ENCODE results near the gene CMTM3.
A peak's percentile ranks its signal among the peaks of the same experiment; 100 is the strongest.

The CMTM3 gene

DNA sequence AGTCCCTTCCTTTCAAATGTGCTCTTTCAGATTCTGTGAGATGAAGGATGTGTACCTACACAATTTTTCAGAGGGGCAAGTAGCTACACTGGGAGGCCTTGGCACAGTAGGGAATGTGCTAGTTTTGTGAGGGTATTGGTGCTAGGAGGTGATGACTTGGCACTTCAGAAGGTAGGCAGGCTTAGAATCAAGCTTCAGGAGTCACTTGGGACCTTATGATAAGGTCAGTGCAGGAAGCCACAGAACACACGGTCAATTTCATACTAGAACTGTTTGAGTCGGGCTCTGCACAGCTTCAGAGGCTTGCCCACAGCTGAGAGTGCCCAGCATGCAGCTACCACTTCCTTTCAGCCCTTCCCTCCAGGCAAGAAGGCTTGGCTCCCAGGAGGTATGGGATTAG, 32.1 kb upstream of the CMTM3 start:
- Mint-ChIP-seq H3K4me1 (peaks cover 13% of the 10 kb centered on the region), H3K27ac (ENCODE audit: low read depth) (peak overlapping the region; percentile 13), H3K36me3 (ENCODE audit: insufficient read depth) (peaks cover 4% of the 10 kb centered on the region), H3K9me3 (no peaks in the 10 kb centered on the region), H3K4me3 (no peak overlapping the region), H3K27me3 (no peaks in the 10 kb centered on the region)
- ATAC-seq (replicated peaks; ENCODE audit: extremely low read depth, poor library complexity, severe bottlenecking) (no peak), DNase-seq (ENCODE audit: low spot score in 2 of 2) (no peak)

DNA sequence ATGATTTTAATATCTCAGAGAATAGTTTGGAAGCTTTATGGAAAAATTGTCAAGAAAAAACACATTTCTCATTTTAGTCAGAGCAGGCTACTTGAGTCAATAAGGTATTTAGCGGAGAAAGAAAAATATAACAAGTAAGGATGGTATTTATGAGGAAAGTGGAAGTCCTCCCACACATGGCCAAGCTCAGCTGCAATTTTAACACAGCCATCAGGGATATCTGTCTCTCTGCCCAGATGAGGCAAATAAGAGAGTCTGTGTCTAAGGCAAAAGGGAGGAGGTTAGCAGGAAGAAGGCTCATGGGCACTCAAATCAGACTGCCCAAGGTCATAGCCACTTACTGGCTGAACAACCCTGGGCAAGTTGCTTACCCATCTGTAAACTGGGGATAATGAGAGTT, 30.4 kb upstream of the CMTM3 start:
- Mint-ChIP-seq H3K36me3 (ENCODE audit: insufficient read depth) (peaks cover 2% of the 10 kb centered on the region), H3K4me1 (peaks cover 14% of the 10 kb centered on the region), H3K27me3 (no peaks in the 10 kb centered on the region), H3K4me3 (no peak overlapping the region), H3K27ac (ENCODE audit: low read depth) (peak overlapping the region; percentile 38), H3K9me3 (no peaks in the 10 kb centered on the region)
- no peak for ATAC-seq (replicated peaks; ENCODE audit: extremely low read depth, poor library complexity, severe bottlenecking)
- no peak for DNase-seq (ENCODE audit: low spot score in 2 of 2)

GRCh38 chr16:66574531-66574930, 30.0 kb upstream of the CMTM3 start:
- H3K4me3 Mint-ChIP-seq = no peak overlapping the region
- H3K27me3 Mint-ChIP-seq = no peaks in the 10 kb centered on the region
- H3K4me1 Mint-ChIP-seq = peaks cover 15% of the 10 kb centered on the region
- peaks cover 2% of the 10 kb centered on the region for H3K36me3 Mint-ChIP-seq (ENCODE audit: insufficient read depth)
- ATAC-seq (replicated peaks; ENCODE audit: extremely low read depth, poor library complexity, severe bottlenecking) (no peak), DNase-seq (ENCODE audit: low spot score in 2 of 2) (no peak)
- H3K27ac Mint-ChIP-seq (ENCODE audit: low read depth) = no peak overlapping the region
- no peaks in the 10 kb centered on the region for H3K9me3 Mint-ChIP-seq

DNA sequence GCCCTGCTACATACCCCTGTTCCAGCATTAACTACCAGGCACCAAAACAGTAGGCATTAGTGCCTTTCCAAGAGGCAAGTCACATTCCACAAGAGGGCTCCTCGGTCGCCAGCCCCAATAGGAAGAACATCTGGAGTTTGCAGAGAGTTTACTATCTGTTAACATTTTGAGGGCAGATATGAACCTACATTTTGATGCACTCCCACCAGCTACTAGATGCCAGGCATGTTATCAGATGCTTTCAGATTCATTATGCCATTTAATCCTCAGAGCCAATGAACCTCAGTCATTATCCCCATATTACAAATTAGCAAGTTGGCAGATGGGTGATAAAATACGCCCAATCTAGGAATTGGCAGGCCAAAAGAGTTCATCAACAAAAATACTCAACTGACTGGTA, 29.4 kb upstream of the CMTM3 start:
- Mint-ChIP-seq H3K9me3 (no peaks in the 10 kb centered on the region), H3K27me3 (no peaks in the 10 kb centered on the region), H3K4me1 (peaks cover 16% of the 10 kb centered on the region), H3K36me3 (ENCODE audit: insufficient read depth) (peaks cover 2% of the 10 kb centered on the region), H3K27ac (ENCODE audit: low read depth) (no peak overlapping the region), H3K4me3 (no peak overlapping the region)
- ATAC-seq (replicated peaks; ENCODE audit: extremely low read depth, poor library complexity, severe bottlenecking) (no peak), DNase-seq (ENCODE audit: low spot score in 2 of 2) (no peak)

GRCh38 chr16:66576296-66576695, 28.2 kb upstream of the CMTM3 start:
- H3K27me3 Mint-ChIP-seq = no peaks in the 10 kb centered on the region
- DNase-seq (ENCODE audit: low spot score in 2 of 2) (no peak), ATAC-seq (replicated peaks; ENCODE audit: extremely low read depth, poor library complexity, severe bottlenecking) (no peak)
- no peak overlapping the region for H3K27ac Mint-ChIP-seq (ENCODE audit: low read depth)
- peaks cover 16% of the 10 kb centered on the region for H3K4me1 Mint-ChIP-seq
- no peaks in the 10 kb centered on the region for H3K9me3 Mint-ChIP-seq
- H3K4me3 Mint-ChIP-seq = no peak overlapping the region
- peaks cover 2% of the 10 kb centered on the region for H3K36me3 Mint-ChIP-seq (ENCODE audit: insufficient read depth)

GRCh38 chr16:66578651-66579531, 25.6 kb upstream of the CMTM3 start, which contains the start of gene CMTM2:
TSS of gene CMTM2 (plus strand) at chr16:66579463. CDS start at chr16:66579608, 145 bp downstream.
- H3K36me3 Mint-ChIP-seq (ENCODE audit: insufficient read depth) = peaks cover 2% of the 10 kb centered on the region
- no peak within 1 kb of the TSS for H3K27ac Mint-ChIP-seq (ENCODE audit: low read depth)
- DNase-seq (ENCODE audit: low spot score in 2 of 2) = no peak
- no peak for ATAC-seq (replicated peaks; ENCODE audit: extremely low read depth, poor library complexity, severe bottlenecking)
- peak within 1 kb of the TSS; percentile 70 for H3K4me3 Mint-ChIP-seq
- H3K27me3 Mint-ChIP-seq = no peaks in the 10 kb centered on the region
- H3K9me3 Mint-ChIP-seq = no peaks in the 10 kb centered on the region
- peaks cover 16% of the 10 kb centered on the region for H3K4me1 Mint-ChIP-seq

- H3K4me3 Mint-ChIP-seq = no peak overlapping the region
- H3K27ac Mint-ChIP-seq (ENCODE audit: low read depth) = no peak overlapping the region
- no peaks in the 10 kb centered on the region for H3K9me3 Mint-ChIP-seq
- ATAC-seq (replicated peaks; ENCODE audit: extremely low read depth, poor library complexity, severe bottlenecking) = no peak
- peaks cover 16% of the 10 kb centered on the region for H3K4me1 Mint-ChIP-seq
- H3K27me3 Mint-ChIP-seq = no peaks in the 10 kb centered on the region
- no peak for DNase-seq (ENCODE audit: low spot score in 2 of 2)
- H3K36me3 Mint-ChIP-seq (ENCODE audit: insufficient read depth) = peaks cover 2% of the 10 kb centered on the region
These were observed 23.8 kb upstream of the CMTM3 start for GRCh38 chr16:66580605-66581209.

DNA sequence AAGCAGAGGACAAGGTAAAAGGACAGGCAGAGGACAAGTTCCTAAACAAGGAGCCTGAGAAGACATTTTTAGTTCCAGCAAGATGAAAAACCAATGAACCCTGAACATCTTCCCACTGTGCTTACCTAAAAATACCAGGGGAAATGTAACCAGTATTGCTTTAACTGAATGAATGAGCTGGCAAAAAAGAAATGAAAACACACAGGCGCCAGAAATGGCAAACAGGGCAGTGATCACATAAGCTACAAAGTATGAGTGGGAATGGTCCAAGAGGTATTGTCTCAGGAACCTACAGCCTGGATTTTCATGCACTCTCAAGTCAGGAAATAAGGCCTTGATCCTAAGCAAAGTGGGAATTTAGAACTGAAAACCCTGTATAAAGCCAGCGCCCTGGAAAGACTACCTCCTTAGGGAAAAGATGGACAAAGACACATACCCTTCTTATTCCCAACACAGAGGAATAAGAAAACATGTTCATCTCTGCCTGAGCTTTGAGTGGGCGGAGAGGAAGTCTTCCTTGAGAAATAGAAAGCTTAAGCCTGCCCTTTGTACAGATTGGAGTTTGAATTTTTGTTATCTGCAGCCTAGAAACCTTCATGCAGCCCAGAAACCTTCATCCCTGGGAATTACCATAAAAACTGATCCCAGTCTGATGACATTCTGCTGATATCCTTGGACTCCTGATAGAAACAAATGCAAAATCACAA, 23.1 kb upstream of the CMTM3 start:
- ATAC-seq (replicated peaks; ENCODE audit: extremely low read depth, poor library complexity, severe bottlenecking) = no peak
- no peak overlapping the region for H3K4me3 Mint-ChIP-seq

GRCh38 chr16:66585481-66586239, 18.8 kb upstream of the CMTM3 start:
- Mint-ChIP-seq H3K27ac (ENCODE audit: low read depth) (no peak overlapping the region), H3K4me3 (no peak overlapping the region), H3K36me3 (ENCODE audit: insufficient read depth) (peaks cover 6% of the 10 kb centered on the region), H3K9me3 (no peaks in the 10 kb centered on the region), H3K27me3 (no peaks in the 10 kb centered on the region), H3K4me1 (peaks cover 16% of the 10 kb centered on the region)
- no peak for DNase-seq (ENCODE audit: low spot score in 2 of 2)
- no peak for ATAC-seq (replicated peaks; ENCODE audit: extremely low read depth, poor library complexity, severe bottlenecking)

More for the DNA sequence above, 23.1 kb upstream of the CMTM3 start:
- Mint-ChIP-seq H3K36me3 (ENCODE audit: insufficient read depth) (peaks cover 2% of the 10 kb centered on the region), H3K4me1 (peaks cover 16% of the 10 kb centered on the region), H3K27ac (ENCODE audit: low read depth) (no peak overlapping the region), H3K27me3 (no peaks in the 10 kb centered on the region), H3K9me3 (no peaks in the 10 kb centered on the region)
- no peak for DNase-seq (ENCODE audit: low spot score in 2 of 2)

DNA sequence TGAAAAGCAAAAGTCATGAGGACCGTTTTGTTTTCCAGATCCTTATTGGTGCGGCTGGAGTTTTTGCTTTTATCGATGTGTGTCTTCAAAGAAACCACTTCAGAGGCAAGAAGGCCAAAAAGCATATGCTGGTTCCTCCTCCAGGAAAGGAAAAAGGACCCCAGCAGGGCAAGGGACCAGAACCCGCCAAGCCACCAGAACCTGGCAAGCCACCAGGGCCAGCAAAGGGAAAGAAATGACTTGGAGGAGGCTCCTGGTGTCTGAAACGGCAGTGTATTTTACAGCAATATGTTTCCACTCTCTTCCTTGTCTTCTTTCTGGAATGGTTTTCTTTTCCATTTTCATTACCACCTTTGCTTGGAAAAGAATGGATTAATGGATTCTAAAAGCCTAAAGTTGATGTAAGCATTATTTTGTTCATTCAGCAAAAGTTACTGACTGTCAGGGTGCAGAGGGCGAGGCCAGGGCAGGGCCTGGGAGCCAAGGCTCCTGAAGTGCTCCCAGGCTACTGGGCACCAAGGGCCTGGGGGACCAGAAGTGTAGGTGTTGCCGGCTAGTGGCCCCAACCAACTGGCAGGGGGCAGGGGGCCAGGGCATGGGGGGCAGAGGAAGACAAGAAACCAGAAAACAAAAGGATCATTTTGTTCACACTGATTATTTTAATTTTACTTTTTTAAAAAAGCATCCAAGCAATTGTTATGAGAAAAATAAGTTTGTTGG, 16.5 kb upstream of the CMTM3 start:
- no peak overlapping the region for H3K27ac Mint-ChIP-seq (ENCODE audit: low read depth)
- no peak for DNase-seq (ENCODE audit: low spot score in 2 of 2)
- H3K4me1 Mint-ChIP-seq = peaks cover 16% of the 10 kb centered on the region
- no peaks in the 10 kb centered on the region for H3K9me3 Mint-ChIP-seq
- no peak for ATAC-seq (replicated peaks; ENCODE audit: extremely low read depth, poor library complexity, severe bottlenecking)
- H3K36me3 Mint-ChIP-seq (ENCODE audit: insufficient read depth) = peaks cover 6% of the 10 kb centered on the region
- H3K27me3 Mint-ChIP-seq = no peaks in the 10 kb centered on the region
- no peak overlapping the region for H3K4me3 Mint-ChIP-seq

- Mint-ChIP-seq H3K27me3 (no peaks in the 10 kb centered on the region), H3K27ac (ENCODE audit: low read depth) (peak overlapping the region; percentile 85), H3K36me3 (ENCODE audit: insufficient read depth) (peaks cover 6% of the 10 kb centered on the region), H3K4me3 (peak overlapping the region; percentile 72), H3K4me1 (peaks cover 16% of the 10 kb centered on the region), H3K9me3 (no peaks in the 10 kb centered on the region)
- ATAC-seq (replicated peaks; ENCODE audit: extremely low read depth, poor library complexity, severe bottlenecking) = peak; percentile 92
- peak; percentile 41 to 60 for DNase-seq (ENCODE audit: low spot score in 2 of 2)
These were observed 15.4 kb upstream of the CMTM3 start for GRCh38 chr16:66588981-66589713.
